ENCODE measurements around the gene NEK6.

NEK6 gene

GRCh38 chr9:124373851-124374250 is 116.1 kb downstream of the NEK6 start:
- no peak for DNase-seq (ENCODE audit: low read depth)

GRCh38 chr9:124375726-124376125 is 118.0 kb downstream of the NEK6 start:
- DNase-seq (ENCODE audit: low read depth), result no peak

- no peak for DNase-seq (ENCODE audit: low read depth)
These were observed 118.6 kb downstream of the NEK6 start for GRCh38 chr9:124376329-124376728.

- DNase-seq (ENCODE audit: low read depth), result no peak
These were observed 120.0 kb downstream of the NEK6 start for GRCh38 chr9:124377551-124378406.

GRCh38 chr9:124381170-124381945 is 123.6 kb downstream of the NEK6 start:
- DNase-seq (ENCODE audit: low read depth), result no peak

GRCh38 chr9:124384210-124384609 is 126.5 kb downstream of the NEK6 start:
- DNase-seq (ENCODE audit: low read depth), result no peak

GRCh38 chr9:124384846-124385245 is 127.1 kb downstream of the NEK6 start:
- no peak for DNase-seq (ENCODE audit: low read depth)

- DNase-seq (ENCODE audit: low read depth), result no peak
These were observed 127.9 kb downstream of the NEK6 start for GRCh38 chr9:124385623-124386022.

GRCh38 chr9:124386201-124386600 is 128.5 kb downstream of the NEK6 start:
- no peak for DNase-seq (ENCODE audit: low read depth)

GRCh38 chr9:124388275-124389048 is 130.7 kb downstream of the NEK6 start:
- DNase-seq (ENCODE audit: low read depth), result no peak

- no peak for DNase-seq (ENCODE audit: low read depth)
These were observed 131.6 kb downstream of the NEK6 start for GRCh38 chr9:124389146-124389939.

GRCh38 chr9:124390794-124391658 is 133.3 kb downstream of the NEK6 start:
- DNase-seq (ENCODE audit: low read depth), result no peak

- no peak for DNase-seq (ENCODE audit: low read depth)
These were observed 134.6 kb downstream of the NEK6 start for GRCh38 chr9:124392254-124392870.

- DNase-seq (ENCODE audit: low read depth), result no peak
These were observed 135.2 kb downstream of the NEK6 start for GRCh38 chr9:124392871-124393460.

GRCh38 chr9:124394167-124394566 is 136.4 kb downstream of the NEK6 start:
- DNase-seq (ENCODE audit: low read depth), result no peak

- DNase-seq (ENCODE audit: low read depth), result no peak
These were observed 136.8 kb downstream of the NEK6 start for GRCh38 chr9:124394596-124394995.

- DNase-seq (ENCODE audit: low read depth), result no peak
These were observed 138.1 kb downstream of the NEK6 start for GRCh38 chr9:124395826-124396225.

- no peak for DNase-seq (ENCODE audit: low read depth)
These were observed 140.6 kb downstream of the NEK6 start for GRCh38 chr9:124398191-124398935.

GRCh38 chr9:124399323-124399967 is 141.7 kb downstream of the NEK6 start:
- DNase-seq (ENCODE audit: low read depth), result no peak
